Diencephalon (tissue), 1 donor: ENCODE data around the gene ANKRD18A. TPM values are rescaled to one million over a fixed set of nuclear protein-coding genes. Genes with fewer than 3 reads are reported as not detected.

ENCODE experiments used
- small RNA-seq: library from RNA; depleted of rRNA; stranded (forward); fragments of <200 nt; gene quantifications from one replicate; pipeline ENCODE3, GENCODE V24; 2014
- total RNA-seq: library from RNA; depleted of rRNA; stranded (reverse); fragments of >200 nt; gene quantifications from one replicate; pipeline ENCODE4 v1.2.3, GENCODE V29; 2014

ANKRD18A gene
- 11.3 TPM for total RNA-seq

DNA sequence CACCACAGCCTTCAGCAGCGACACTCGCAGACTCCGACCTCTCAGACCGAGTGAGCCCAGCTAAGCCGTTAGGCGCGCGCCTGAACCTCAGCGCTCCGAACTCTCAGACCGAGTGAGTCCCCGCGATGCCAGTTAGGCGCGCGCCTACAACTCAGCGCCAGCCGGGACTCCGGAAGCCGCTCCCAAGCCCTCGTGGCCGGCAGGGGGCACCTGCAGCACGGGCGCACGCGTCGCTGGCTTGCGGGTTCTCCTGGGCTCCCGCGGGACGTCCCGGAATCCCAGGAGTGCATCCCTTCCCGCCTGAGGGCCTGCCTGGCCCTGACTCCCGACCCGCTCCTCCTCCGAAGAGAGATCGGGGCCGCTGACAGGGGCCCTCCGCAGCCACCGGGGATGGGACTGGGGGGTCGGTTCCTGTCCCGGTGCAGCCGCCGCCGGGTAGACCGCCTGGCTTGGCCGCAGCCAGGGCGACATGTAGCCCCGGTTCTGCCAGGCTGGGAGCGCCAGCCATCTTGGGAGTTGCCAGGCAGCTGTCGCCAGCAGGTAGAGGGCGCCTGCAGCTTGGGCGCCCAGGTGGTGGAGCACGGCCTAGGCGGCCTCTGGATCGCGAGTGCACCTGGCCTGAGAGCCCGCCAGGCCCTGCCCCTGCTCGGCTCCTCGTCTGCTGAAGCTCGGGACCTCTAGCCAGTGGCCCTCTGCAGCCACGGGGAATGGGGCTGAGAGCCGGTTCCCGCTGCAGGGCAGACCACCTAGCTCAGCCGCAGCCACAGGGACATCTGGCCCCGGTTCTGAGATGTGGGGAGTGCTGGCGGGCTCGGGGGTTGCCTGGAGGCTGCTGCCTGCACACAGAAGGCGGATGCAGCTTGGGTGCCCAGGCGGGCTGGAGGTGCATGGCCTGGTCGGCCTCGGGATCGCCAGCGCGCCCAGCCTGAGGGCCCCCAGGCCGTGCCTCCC, at the start of gene ANKRD18A:
ANKRD18A (minus strand) TSS at position 114 of the 951 bp plus-strand sequence. CDS start 311 bp downstream, outside the sequence.

Small RNAs within 50 kb of the gene (small RNA-seq; reads per million reads assigned to genes)
- gene AL390726.1 (not detected), gene AL390726.2 (not detected), gene AL390726.3 (not detected), gene AL390726.4 (not detected), gene AL390726.5 (not detected)

Other genes with a start within 250 kb of the ANKRD18A start
- 21.0 TPM for gene ALDH1B1, start 227.9 kb downstream of the ANKRD18A start, total RNA-seq
- gene IGFBPL1, start 196.1 kb downstream of the ANKRD18A start, total RNA-seq, result 38.3 TPM
- not detected for gene FAM240B, start 99.5 kb upstream of the ANKRD18A start, total RNA-seq